CD4-positive, alpha-beta T cell treated with Interleukin-2 at 100 ng/mL for 4 hours (primary cell): ENCODE measurements around the gene CCDC127.

Experiments used
- DNase-seq: peaks from one replicate; pipeline ENCODE4 v3.0.0-alpha.2; 2020; ENCODE audit warnings: low spot score

CCDC127 gene

GRCh38 chr5:157801-158200, 60.2 kb downstream of the CCDC127 start:
- DNase-seq, result no peak

- no peak for DNase-seq
Measured at GRCh38 chr5:157126-157715, 60.7 kb downstream of the CCDC127 start.

- DNase-seq, result no peak
Measured at GRCh38 chr5:156411-157072, 61.4 kb downstream of the CCDC127 start.

GRCh38 chr5:155651-156410, 62.1 kb downstream of the CCDC127 start:
- DNase-seq, result no peak

- DNase-seq, result no peak
Measured at GRCh38 chr5:154826-155225, 63.1 kb downstream of the CCDC127 start.

- DNase-seq, result no peak
Measured at GRCh38 chr5:154236-154635, 63.7 kb downstream of the CCDC127 start.

- DNase-seq, result no peak
Measured at GRCh38 chr5:153256-153655, 64.7 kb downstream of the CCDC127 start.

- no peak for DNase-seq
Measured at GRCh38 chr5:152077-152476, 65.9 kb downstream of the CCDC127 start.

GRCh38 chr5:150746-151145, 67.2 kb downstream of the CCDC127 start:
- no peak for DNase-seq

- DNase-seq, result no peak
Measured at GRCh38 chr5:149745-150485, 68.0 kb downstream of the CCDC127 start.

GRCh38 chr5:147751-148150, 70.2 kb downstream of the CCDC127 start:
- no peak for DNase-seq
